Lower lobe of right lung (tissue), 2 donors: Measurements from ENCODE around the gene DSTN. TPM values are rescaled to one million over a fixed set of nuclear protein-coding genes. Genes with fewer than 3 reads are reported as not detected.
A peak's percentile ranks its signal among the peaks of the same experiment; 100 is the strongest.

Source experiments
- ATAC-seq, 2 donors: fragments of 200-7000 bp; cut with Tn5 transposase; one replicate each; pipeline ENCODE4 v1.9.1; 2020 to 2022; ENCODE audit warnings: mild to moderate bottlenecking in 2 of 2, moderate library complexity in 2 of 2
- DNase-seq: peaks from one replicate; pipeline ENCODE4 v3.0.0-alpha.2; 2020
- H3K27ac ChIP-seq: fragments of 200-600 bp; one replicate; pipeline ENCODE4 v1.8.0; 2022
- H3K27me3 ChIP-seq: fragments of 200-600 bp; one replicate; pipeline ENCODE4 v1.8.0; 2022; ENCODE audit warnings: low read depth
- H3K36me3 ChIP-seq: fragments of 200-600 bp; one replicate; pipeline ENCODE4 v1.8.0; 2022; ENCODE audit warnings: mild to moderate bottlenecking
- H3K4me1 ChIP-seq: fragments of 200-600 bp; one replicate; pipeline ENCODE4 v1.8.0; 2022
- H3K4me3 ChIP-seq: fragments of 200-600 bp; one replicate; pipeline ENCODE4 v1.8.0; 2022; ENCODE audit warnings: mild to moderate bottlenecking
- H3K9me3 ChIP-seq: fragments of 200-600 bp; one replicate; pipeline ENCODE4 v1.8.0; 2022
- intact Hi-C: fragments of 100-400 bp; cut with DNase I; formaldehyde crosslinking; loops from one replicate; pipeline ENCODE4 v1.11.0; 2022
- total RNA-seq: library from RNA; stranded (reverse); fragmentation: NEBNext Ultra II Directional; extraction: Animal tissue kit (Norgen Biotek cat#: 25700); gene quantifications from one replicate; pipeline ENCODE4 v1.2.1, GENCODE V29; 2021
- TF ChIP-seq, protein P1 (sequence below): fragments of 200-600 bp; IDR thresholded peaks from one replicate; pipeline ENCODE4 v1.8.0; 2022; ENCODE audit warnings: antibody characterized with exemption, mild to moderate bottlenecking
- donor health status: DM: no; HTN: yes; CAD: no; lungs with severe emphysema.

The DSTN gene
- total RNA-seq, 1 donor from 2014 or later, result 347 TPM

DNA sequence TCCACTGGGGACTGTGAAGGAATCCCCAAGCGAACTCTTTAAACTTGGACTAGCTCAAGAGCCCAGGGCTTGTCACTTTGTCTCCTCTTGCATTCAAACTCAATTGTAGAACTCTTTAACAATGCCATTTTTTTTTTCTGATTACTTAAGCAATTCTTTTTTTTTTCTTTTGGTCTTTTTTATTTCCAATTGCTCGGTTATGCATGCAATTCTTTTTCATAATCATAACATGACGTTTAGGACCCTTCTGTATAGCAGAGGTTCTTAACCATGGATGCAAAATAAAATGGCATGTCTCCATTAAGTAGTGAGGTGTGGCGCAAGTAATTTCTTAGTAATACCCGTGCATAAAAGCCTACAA lies 38.2 kb upstream of the DSTN start:
- TF ChIP-seq, protein P1, sequence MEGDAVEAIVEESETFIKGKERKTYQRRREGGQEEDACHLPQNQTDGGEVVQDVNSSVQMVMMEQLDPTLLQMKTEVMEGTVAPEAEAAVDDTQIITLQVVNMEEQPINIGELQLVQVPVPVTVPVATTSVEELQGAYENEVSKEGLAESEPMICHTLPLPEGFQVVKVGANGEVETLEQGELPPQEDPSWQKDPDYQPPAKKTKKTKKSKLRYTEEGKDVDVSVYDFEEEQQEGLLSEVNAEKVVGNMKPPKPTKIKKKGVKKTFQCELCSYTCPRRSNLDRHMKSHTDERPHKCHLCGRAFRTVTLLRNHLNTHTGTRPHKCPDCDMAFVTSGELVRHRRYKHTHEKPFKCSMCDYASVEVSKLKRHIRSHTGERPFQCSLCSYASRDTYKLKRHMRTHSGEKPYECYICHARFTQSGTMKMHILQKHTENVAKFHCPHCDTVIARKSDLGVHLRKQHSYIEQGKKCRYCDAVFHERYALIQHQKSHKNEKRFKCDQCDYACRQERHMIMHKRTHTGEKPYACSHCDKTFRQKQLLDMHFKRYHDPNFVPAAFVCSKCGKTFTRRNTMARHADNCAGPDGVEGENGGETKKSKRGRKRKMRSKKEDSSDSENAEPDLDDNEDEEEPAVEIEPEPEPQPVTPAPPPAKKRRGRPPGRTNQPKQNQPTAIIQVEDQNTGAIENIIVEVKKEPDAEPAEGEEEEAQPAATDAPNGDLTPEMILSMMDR, result no peak
- peaks cover 10% of the 10 kb centered on the region for H3K4me1 ChIP-seq
- intact Hi-C loops, result no loop called here
- H3K4me3 ChIP-seq, result peak overlapping the region; percentile 61
- H3K9me3 ChIP-seq, result no peaks in the 10 kb centered on the region
- H3K27ac ChIP-seq, result peak overlapping the region; percentile 78
- no peaks in the 10 kb centered on the region for H3K27me3 ChIP-seq
- DNase-seq (no peak), ATAC-seq (no peak)
- H3K36me3 ChIP-seq, result no peaks in the 10 kb centered on the region

DNA sequence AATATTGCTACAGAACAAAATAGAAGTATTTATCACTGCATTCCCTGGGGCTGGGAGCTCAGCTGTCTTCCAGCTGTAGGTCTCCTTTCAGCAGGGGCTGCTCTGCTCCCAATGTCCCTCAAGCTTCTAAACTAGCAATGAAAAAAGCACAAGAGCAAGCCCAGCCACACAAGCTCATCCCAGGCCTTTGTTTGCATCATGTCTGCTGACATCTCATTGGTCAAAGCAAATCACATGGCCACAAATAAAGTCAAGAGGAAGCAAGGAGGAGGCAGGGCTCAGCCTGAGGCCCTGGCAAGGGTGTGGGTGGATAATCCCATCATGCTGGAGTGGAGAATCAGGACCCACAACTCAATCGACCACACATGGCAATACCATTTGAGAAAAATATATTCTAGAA lies 36.5 kb upstream of the DSTN start:
- ATAC-seq, result no peak
- Histone ChIP-seq H3K4me3 (no peak overlapping the region), H3K4me1 (peaks cover 10% of the 10 kb centered on the region), H3K27ac (no peak overlapping the region), H3K9me3 (no peaks in the 10 kb centered on the region), H3K36me3 (no peaks in the 10 kb centered on the region), H3K27me3 (no peaks in the 10 kb centered on the region)
- TF ChIP-seq, protein P1, result no peak
- DNase-seq, result no peak
- intact Hi-C loops, result no loop called here

DNA sequence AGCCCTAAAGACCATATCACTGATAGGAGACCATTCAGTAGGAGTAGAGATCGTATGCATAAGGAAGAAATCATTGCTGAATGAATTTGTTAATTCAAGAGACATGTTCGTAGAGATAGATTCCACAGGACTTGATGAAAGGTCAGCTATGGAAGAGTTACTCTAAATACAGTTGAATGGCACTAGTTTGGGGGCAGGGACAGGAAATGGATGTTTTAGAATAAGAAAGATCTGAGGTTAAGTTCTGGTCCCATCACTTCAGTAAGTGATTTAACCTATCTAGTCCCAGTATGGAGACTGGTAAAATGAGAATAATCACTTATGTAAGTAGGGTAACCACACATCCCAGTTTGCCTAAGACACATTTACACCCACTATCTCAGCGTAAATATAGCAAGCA lies 35.8 kb upstream of the DSTN start:
- DNase-seq (no peak), ATAC-seq (no peak)
- Histone ChIP-seq H3K4me3 (no peak overlapping the region), H3K27ac (no peak overlapping the region), H3K27me3 (no peaks in the 10 kb centered on the region), H3K4me1 (peaks cover 10% of the 10 kb centered on the region), H3K36me3 (no peaks in the 10 kb centered on the region), H3K9me3 (no peaks in the 10 kb centered on the region)
- intact Hi-C loops, result no loop called here
- TF ChIP-seq, protein P1, result no peak

DNA sequence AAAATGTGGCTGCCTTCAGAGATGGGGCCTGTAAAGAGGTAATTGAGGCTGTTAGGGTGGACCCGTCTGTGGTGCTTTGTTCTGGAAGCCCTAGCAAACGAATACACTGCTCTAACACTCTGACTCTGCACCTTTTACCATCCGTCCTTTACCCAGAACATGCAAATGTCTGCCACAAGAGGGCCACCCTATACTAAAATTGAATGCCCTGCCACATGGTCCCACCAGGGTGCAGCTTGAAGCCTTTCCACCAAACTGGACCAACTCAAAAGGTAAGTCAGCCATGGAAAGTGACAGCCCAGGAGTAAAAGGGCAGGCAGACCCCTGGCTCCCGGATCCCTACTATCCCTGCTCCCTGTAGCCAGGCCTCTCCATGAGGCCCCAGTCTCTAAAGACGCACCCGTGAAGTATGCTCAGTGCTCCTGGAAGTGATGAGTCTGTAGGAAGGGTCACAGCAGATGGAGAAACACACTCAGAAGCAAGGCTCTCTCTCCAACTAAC lies 32.9 kb upstream of the DSTN start:
- peak; percentile 57 for DNase-seq
- Histone ChIP-seq H3K36me3 (no peaks in the 10 kb centered on the region), H3K27ac (no peak overlapping the region), H3K27me3 (no peaks in the 10 kb centered on the region), H3K4me1 (peaks cover 7% of the 10 kb centered on the region), H3K4me3 (no peak overlapping the region), H3K9me3 (no peaks in the 10 kb centered on the region)
- ATAC-seq, result peak; percentile 95
- intact Hi-C loops, result no loop called here
- TF ChIP-seq, protein P1, result peak; percentile 89

DNA sequence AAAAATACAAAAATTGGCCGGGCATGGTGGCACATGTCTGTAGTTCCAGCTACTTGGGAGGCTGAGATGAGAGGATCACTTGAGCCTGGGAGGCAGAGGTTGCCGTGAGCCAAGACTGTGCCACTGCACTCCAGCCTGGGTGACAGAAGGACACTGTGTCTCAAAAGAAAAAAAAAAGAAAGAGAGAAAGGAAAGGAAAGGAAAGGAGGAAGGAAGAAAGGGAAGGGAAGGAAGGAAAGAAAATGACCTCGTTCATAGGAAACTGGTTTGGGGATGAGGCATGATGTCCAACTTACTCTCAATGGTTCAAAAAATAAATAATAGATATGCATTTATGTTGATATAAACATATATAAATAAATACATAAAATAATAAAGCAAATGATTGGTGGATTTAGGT lies 31.9 kb upstream of the DSTN start:
- no peaks in the 10 kb centered on the region for H3K27me3 ChIP-seq
- no peak overlapping the region for H3K4me3 ChIP-seq
- TF ChIP-seq, protein P1, result no peak
- H3K27ac ChIP-seq, result no peak overlapping the region
- H3K4me1 ChIP-seq, result peaks cover 7% of the 10 kb centered on the region
- H3K36me3 ChIP-seq, result no peaks in the 10 kb centered on the region
- DNase-seq (no peak), ATAC-seq (no peak)
- intact Hi-C loops, result no loop called here
- no peaks in the 10 kb centered on the region for H3K9me3 ChIP-seq
